GM23338 (cell line): ENCODE data around the gene TBX1. TPM values are rescaled to one million over a fixed set of nuclear protein-coding genes. Genes with fewer than 3 reads are reported as not detected.

ENCODE experiments used
- ATAC-seq: fragments of 200-7000 bp; cut with Tn5 transposase; 3 replicates; pipeline ENCODE4 v1.9.1; 2020
- DNase-seq: peaks from one replicate; pipeline ENCODE4 v3.0.0-alpha.2; 2015; ENCODE audit warnings: low spot score
- H2AFZ ChIP-seq: fragments of 200-600 bp; sonication (generic); 2 replicates; pipeline ENCODE4 v1.8.0; 2016; ENCODE audit warnings: antibody characterized with exemption, mild to moderate bottlenecking, moderate library complexity
- H3F3A ChIP-seq: fragments of 200-600 bp; sonication (generic); replicated peaks from 2 replicates; pipeline ENCODE4 v1.8.0; 2017; ENCODE audit warnings: antibody characterized with exemption, mixed run types, low read depth
- H3K27ac ChIP-seq: fragments of 200-600 bp; sonication (generic); 2 replicates; pipeline ENCODE4 v1.6.1; 2016; ENCODE audit warnings: low read depth
- H3K27me3 ChIP-seq: fragments of 200-600 bp; sonication (generic); 2 replicates; pipeline ENCODE4 v1.8.0; 2016; ENCODE audit warnings: mild to moderate bottlenecking, mixed run types, moderate library complexity; ENCODE audit not compliant: insufficient read depth
- H3K36me3 ChIP-seq: fragments of 200-600 bp; sonication (generic); 2 replicates; pipeline ENCODE4 v1.8.0; 2016; ENCODE audit warnings: mild to moderate bottlenecking; ENCODE audit not compliant: insufficient read depth
- H3K4me1 ChIP-seq: fragments of 200-600 bp; sonication (generic); 2 replicates; pipeline ENCODE4 v1.8.0; 2016; ENCODE audit warnings: mild to moderate bottlenecking, moderate library complexity; ENCODE audit not compliant: insufficient read depth
- H3K4me2 ChIP-seq: fragments of 200-600 bp; sonication (generic); 2 replicates; pipeline ENCODE4 v1.7.1; 2017; ENCODE audit warnings: mixed run types
- H3K4me3 ChIP-seq: fragments of 200-600 bp; sonication (generic); 2 replicates; pipeline ENCODE4 v1.6.1; 2016; ENCODE audit warnings: mixed run types
- H3K79me2 ChIP-seq: fragments of 200-600 bp; sonication (generic); replicated peaks from 2 replicates; pipeline ENCODE4 v1.8.0; 2017; ENCODE audit warnings: mild to moderate bottlenecking; ENCODE audit not compliant: insufficient read depth
- H3K9me2 ChIP-seq: fragments of 200-600 bp; sonication (generic); 2 replicates; pipeline ENCODE4 v1.8.0; 2017; ENCODE audit not compliant: insufficient read depth
- H4K20me1 ChIP-seq: fragments of 200-600 bp; sonication (generic); replicated peaks from 2 replicates; pipeline ENCODE4 v1.8.0; 2017; ENCODE audit warnings: mild to moderate bottlenecking; ENCODE audit not compliant: insufficient read depth
- H3K27ac Mint-ChIP-seq: 2 replicates; pipeline ENCODE4 v1.8.0; 2020; ENCODE audit warnings: inconsistent platforms, mild to moderate bottlenecking, moderate library complexity, mixed read lengths
- H3K27me3 Mint-ChIP-seq: 3 replicates; pipeline ENCODE4 v1.8.0; 2022; ENCODE audit warnings: low read depth, mild to moderate bottlenecking, moderate library complexity, mixed read lengths, inconsistent platforms; ENCODE audit not compliant: insufficient read depth, poor library complexity
- H3K36me3 Mint-ChIP-seq: 3 replicates; pipeline ENCODE4 v1.8.0; 2021; ENCODE audit warnings: low read depth, mild to moderate bottlenecking, inconsistent platforms, moderate library complexity, mixed read lengths
- H3K4me1 Mint-ChIP-seq: 3 replicates; pipeline ENCODE4 v1.8.0; 2020; ENCODE audit warnings: mild to moderate bottlenecking, inconsistent platforms, mixed read lengths
- H3K4me3 Mint-ChIP-seq: 3 replicates; pipeline ENCODE4 v1.8.0; 2021; ENCODE audit warnings: moderate library complexity, mild to moderate bottlenecking, inconsistent platforms, mixed read lengths
- H3K9me3 Mint-ChIP-seq: 3 replicates; pipeline ENCODE4 v1.8.0; 2020; ENCODE audit warnings: moderate library complexity, mild to moderate bottlenecking, inconsistent platforms, mixed read lengths
- CREB1 ChIP-seq: fragments of 250-450 bp; sonication (Bioruptor Pico); IDR thresholded peaks from 2 replicates; pipeline ENCODE4 v1.5.0; 2020; ENCODE audit warnings: low read depth, mild to moderate bottlenecking, moderate library complexity
- ETS1 ChIP-seq: IDR thresholded peaks from 2 replicates; pipeline ENCODE4 v1.6.1; 2016; ENCODE audit warnings: antibody characterized with exemption
- EZH2 ChIP-seq: fragments of 200-600 bp; sonication (generic); IDR thresholded peaks from one replicate; pipeline ENCODE4 v1.8.0; 2017; ENCODE audit warnings: antibody characterized with exemption, mild to moderate bottlenecking, low read depth; ENCODE audit not compliant: unreplicated experiment
- EZH2phosphoT487 ChIP-seq: fragments of 200-600 bp; sonication (generic); IDR thresholded peaks from one replicate; pipeline ENCODE4 v1.8.1; 2018; ENCODE audit warnings: antibody characterized with exemption; ENCODE audit not compliant: unreplicated experiment
- JUNB ChIP-seq: IDR thresholded peaks from one replicate; pipeline ENCODE4 v1.6.1; 2016; ENCODE audit warnings: antibody characterized with exemption; ENCODE audit not compliant: unreplicated experiment
- NANOG ChIP-seq: IDR thresholded peaks from 2 replicates; pipeline ENCODE4 v1.6.1; 2016; ENCODE audit warnings: antibody characterized with exemption, borderline replicate concordance
- POLR2AphosphoS5 ChIP-seq: IDR thresholded peaks from 2 replicates; pipeline ENCODE4 v1.6.1; 2016; ENCODE audit warnings: antibody characterized with exemption, low read depth
- STAT1 ChIP-seq: IDR thresholded peaks from one replicate; pipeline ENCODE4 v1.6.1; 2016; ENCODE audit warnings: antibody characterized with exemption; ENCODE audit not compliant: unreplicated experiment
- ZNF114 ChIP-seq: fragments of 250-450 bp; sonication (Bioruptor Pico); IDR thresholded peaks from 2 replicates; pipeline ENCODE4 v1.5.0; 2020; ENCODE audit warnings: mild to moderate bottlenecking, moderate library complexity
- ZNF331 ChIP-seq: fragments of 250-450 bp; sonication (Bioruptor Pico); IDR thresholded peaks from 2 replicates; pipeline ENCODE4 v1.5.0; 2020; ENCODE audit warnings: low read depth, mild to moderate bottlenecking, moderate library complexity
- polyA plus RNA-seq: library from polyadenylated mRNA; unstranded; fragments of >200 nt; fragmentation: Nextera tagmentation; extraction: Ambion mirVana; gene quantifications from 2 replicates; pipeline ENCODE4 v1.2.1, GENCODE V29; 2016
- total RNA-seq: library from RNA; depleted of rRNA; stranded (reverse); fragments of >200 nt; shearing (Covaris generic); gene quantifications from 2 replicates; pipeline ENCODE4 v1.2.3, GENCODE V29; 2014
- TF ChIP-seq, protein P1 (sequence below): fragments of 250-450 bp; sonication (Bioruptor Pico); IDR thresholded peaks from 2 replicates; pipeline ENCODE4 v1.5.0; 2020; ENCODE audit warnings: mild to moderate bottlenecking, moderate library complexity
- TF ChIP-seq, protein P2 (sequence below): IDR thresholded peaks from one replicate; pipeline ENCODE4 v1.6.1; 2018; ENCODE audit warnings: antibody characterized with exemption; ENCODE audit not compliant: unreplicated experiment
- TF ChIP-seq, protein P3 (sequence below), 2 experiments: fragments of 200-600 bp in 1 of 2; sonication (generic) in 1 of 2; conservative IDR thresholded peaks; 2 replicates each; pipeline versions ENCODE4 v1.5.1 to v1.6.1; 2016 to 2017; ENCODE audit warnings: antibody characterized with exemption in 2 of 2, low read depth in 2 of 2, mild to moderate bottlenecking in 2 of 2, moderate library complexity in 1 of 2

TBX1 gene
- total and polyA plus RNA-seq, 2 experiments from 2014 or later = 0.19 to 0.66 TPM

GRCh38 chr22:19788661-19789225 is 28.2 kb downstream of the TBX1 start (continued):
- TF ChIP-seq, protein P1, sequence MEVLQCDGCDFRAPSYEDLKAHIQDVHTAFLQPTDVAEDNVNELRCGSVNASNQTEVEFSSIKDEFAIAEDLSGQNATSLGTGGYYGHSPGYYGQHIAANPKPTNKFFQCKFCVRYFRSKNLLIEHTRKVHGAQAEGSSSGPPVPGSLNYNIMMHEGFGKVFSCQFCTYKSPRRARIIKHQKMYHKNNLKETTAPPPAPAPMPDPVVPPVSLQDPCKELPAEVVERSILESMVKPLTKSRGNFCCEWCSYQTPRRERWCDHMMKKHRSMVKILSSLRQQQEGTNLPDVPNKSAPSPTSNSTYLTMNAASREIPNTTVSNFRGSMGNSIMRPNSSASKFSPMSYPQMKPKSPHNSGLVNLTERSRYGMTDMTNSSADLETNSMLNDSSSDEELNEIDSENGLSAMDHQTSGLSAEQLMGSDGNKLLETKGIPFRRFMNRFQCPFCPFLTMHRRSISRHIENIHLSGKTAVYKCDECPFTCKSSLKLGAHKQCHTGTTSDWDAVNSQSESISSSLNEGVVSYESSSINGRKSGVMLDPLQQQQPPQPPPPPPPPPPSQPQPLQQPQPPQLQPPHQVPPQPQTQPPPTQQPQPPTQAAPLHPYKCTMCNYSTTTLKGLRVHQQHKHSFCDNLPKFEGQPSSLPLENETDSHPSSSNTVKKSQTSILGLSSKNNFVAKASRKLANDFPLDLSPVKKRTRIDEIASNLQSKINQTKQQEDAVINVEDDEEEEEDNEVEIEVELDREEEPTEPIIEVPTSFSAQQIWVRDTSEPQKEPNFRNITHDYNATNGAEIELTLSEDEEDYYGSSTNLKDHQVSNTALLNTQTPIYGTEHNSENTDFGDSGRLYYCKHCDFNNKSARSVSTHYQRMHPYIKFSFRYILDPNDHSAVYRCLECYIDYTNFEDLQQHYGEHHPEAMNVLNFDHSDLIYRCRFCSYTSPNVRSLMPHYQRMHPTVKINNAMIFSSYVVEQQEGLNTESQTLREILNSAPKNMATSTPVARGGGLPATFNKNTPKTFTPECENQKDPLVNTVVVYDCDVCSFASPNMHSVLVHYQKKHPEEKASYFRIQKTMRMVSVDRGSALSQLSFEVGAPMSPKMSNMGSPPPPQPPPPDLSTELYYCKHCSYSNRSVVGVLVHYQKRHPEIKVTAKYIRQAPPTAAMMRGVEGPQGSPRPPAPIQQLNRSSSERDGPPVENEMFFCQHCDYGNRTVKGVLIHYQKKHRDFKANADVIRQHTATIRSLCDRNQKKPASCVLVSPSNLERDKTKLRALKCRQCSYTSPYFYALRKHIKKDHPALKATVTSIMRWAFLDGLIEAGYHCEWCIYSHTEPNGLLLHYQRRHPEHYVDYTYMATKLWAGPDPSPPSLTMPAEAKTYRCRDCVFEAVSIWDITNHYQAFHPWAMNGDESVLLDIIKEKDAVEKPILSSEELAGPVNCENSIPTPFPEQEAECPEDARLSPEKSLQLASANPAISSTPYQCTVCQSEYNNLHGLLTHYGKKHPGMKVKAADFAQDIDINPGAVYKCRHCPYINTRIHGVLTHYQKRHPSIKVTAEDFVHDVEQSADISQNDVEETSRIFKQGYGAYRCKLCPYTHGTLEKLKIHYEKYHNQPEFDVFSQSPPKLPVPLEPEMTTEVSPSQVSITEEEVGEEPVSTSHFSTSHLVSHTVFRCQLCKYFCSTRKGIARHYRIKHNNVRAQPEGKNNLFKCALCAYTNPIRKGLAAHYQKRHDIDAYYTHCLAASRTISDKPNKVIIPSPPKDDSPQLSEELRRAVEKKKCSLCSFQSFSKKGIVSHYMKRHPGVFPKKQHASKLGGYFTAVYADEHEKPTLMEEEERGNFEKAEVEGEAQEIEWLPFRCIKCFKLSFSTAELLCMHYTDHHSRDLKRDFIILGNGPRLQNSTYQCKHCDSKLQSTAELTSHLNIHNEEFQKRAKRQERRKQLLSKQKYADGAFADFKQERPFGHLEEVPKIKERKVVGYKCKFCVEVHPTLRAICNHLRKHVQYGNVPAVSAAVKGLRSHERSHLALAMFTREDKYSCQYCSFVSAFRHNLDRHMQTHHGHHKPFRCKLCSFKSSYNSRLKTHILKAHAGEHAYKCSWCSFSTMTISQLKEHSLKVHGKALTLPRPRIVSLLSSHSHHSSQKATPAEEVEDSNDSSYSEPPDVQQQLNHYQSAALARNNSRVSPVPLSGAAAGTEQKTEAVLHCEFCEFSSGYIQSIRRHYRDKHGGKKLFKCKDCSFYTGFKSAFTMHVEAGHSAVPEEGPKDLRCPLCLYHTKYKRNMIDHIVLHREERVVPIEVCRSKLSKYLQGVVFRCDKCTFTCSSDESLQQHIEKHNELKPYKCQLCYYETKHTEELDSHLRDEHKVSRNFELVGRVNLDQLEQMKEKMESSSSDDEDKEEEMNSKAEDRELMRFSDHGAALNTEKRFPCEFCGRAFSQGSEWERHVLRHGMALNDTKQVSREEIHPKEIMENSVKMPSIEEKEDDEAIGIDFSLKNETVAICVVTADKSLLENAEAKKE (CRISPR knock-in tag) = no peak

DNA sequence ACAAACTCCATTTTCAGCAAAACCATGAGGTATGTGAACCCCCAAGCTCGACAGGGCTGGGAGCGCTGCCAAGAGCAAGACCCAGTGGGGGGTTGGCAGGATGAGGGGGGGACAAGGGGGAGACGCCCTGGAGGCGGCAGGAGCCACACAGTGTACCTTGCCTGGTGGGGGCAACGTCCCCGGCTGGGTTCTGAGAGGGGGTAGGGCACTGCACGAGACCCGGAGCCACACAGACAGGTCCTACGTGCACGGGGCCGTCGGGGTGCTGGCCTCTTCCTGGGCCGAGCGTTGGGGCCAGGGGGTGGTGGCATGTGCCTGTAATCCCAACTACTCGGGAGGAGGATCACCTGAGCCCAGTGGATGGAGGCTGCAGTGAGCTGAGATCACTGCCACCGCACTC is 28.8 kb downstream of the TBX1 start:
- no peak overlapping the region for H3K4me3 ChIP-seq
- Mint-ChIP-seq H3K4me1 (no peaks in the 10 kb centered on the region; the same call in 2 of the 3 replicates), H3K27me3 (peaks cover 7% of the 10 kb centered on the region), H3K27ac (no peak overlapping the region), H3K4me3 (no peak overlapping the region), H3K36me3 (peaks cover 4% of the 10 kb centered on the region; the same call in 2 of the 3 replicates), H3K9me3 (no peaks in the 10 kb centered on the region)
- no peak overlapping the region for H3K27ac ChIP-seq
- no peaks in the 10 kb centered on the region for H3K27me3 ChIP-seq
- no peaks in the 10 kb centered on the region; the same call in 1 of the 2 replicates for H4K20me1 ChIP-seq
- no peaks in the 10 kb centered on the region for H3K9me2 ChIP-seq
- H2AFZ ChIP-seq = no peak overlapping the region
- no peaks in the 10 kb centered on the region for H3K4me1 ChIP-seq
- DNase-seq = no peak
- no peak overlapping the region for H3K4me2 ChIP-seq
- no peaks in the 10 kb centered on the region for H3K79me2 ChIP-seq
- H3K36me3 ChIP-seq = no peaks in the 10 kb centered on the region; the same call in 1 of the 2 replicates
- no peak for ATAC-seq
- no peaks in the 10 kb centered on the region for H3F3A ChIP-seq
- TF ChIP-seq STAT1 (no peak), NANOG (no peak), ZNF331 (no peak), CREB1 (CRISPR knock-in tag) (no peak), POLR2AphosphoS5 (no peak), EZH2phosphoT487 (no peak), JUNB (no peak), ETS1 (no peak), EZH2 (no peak), ZNF114 (no peak)
- TF ChIP-seq, protein P2, sequence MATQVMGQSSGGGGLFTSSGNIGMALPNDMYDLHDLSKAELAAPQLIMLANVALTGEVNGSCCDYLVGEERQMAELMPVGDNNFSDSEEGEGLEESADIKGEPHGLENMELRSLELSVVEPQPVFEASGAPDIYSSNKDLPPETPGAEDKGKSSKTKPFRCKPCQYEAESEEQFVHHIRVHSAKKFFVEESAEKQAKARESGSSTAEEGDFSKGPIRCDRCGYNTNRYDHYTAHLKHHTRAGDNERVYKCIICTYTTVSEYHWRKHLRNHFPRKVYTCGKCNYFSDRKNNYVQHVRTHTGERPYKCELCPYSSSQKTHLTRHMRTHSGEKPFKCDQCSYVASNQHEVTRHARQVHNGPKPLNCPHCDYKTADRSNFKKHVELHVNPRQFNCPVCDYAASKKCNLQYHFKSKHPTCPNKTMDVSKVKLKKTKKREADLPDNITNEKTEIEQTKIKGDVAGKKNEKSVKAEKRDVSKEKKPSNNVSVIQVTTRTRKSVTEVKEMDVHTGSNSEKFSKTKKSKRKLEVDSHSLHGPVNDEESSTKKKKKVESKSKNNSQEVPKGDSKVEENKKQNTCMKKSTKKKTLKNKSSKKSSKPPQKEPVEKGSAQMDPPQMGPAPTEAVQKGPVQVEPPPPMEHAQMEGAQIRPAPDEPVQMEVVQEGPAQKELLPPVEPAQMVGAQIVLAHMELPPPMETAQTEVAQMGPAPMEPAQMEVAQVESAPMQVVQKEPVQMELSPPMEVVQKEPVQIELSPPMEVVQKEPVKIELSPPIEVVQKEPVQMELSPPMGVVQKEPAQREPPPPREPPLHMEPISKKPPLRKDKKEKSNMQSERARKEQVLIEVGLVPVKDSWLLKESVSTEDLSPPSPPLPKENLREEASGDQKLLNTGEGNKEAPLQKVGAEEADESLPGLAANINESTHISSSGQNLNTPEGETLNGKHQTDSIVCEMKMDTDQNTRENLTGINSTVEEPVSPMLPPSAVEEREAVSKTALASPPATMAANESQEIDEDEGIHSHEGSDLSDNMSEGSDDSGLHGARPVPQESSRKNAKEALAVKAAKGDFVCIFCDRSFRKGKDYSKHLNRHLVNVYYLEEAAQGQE = no peak
- TF ChIP-seq, protein P3, sequence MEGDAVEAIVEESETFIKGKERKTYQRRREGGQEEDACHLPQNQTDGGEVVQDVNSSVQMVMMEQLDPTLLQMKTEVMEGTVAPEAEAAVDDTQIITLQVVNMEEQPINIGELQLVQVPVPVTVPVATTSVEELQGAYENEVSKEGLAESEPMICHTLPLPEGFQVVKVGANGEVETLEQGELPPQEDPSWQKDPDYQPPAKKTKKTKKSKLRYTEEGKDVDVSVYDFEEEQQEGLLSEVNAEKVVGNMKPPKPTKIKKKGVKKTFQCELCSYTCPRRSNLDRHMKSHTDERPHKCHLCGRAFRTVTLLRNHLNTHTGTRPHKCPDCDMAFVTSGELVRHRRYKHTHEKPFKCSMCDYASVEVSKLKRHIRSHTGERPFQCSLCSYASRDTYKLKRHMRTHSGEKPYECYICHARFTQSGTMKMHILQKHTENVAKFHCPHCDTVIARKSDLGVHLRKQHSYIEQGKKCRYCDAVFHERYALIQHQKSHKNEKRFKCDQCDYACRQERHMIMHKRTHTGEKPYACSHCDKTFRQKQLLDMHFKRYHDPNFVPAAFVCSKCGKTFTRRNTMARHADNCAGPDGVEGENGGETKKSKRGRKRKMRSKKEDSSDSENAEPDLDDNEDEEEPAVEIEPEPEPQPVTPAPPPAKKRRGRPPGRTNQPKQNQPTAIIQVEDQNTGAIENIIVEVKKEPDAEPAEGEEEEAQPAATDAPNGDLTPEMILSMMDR (conservative IDR thresholded peaks at IDR 0.05; ENCODE audit: low read depth in 2 of 2) = no peak
